Gastroesophageal sphincter (tissue), 4 donors: ENCODE data around the gene C2CD2L. TPM values are rescaled to one million over a fixed set of nuclear protein-coding genes. Genes with fewer than 3 reads are reported as not detected.
A peak's percentile ranks its signal among the peaks of the same experiment; 100 is the strongest.
"Not testable (repeated sequence)": the region's sequence is repeated elsewhere in the genome, so short reads cannot be mapped to it uniquely, and the experiment has no call there.

Source experiments
- ATAC-seq: fragments of 150-250 bp; one replicate; pipeline ENCODE4 v1.9.1; 2016; ENCODE audit warnings: mild to moderate bottlenecking, moderate library complexity
- H3K27ac ChIP-seq, 4 donors: fragments of 200-600 bp; sonication (generic) in 3 of 4; 1 replicate in 3 of 4; 2 replicates in 1 of 4; pipeline ENCODE4 v1.5.1; 2016 to 2019
- H3K27me3 ChIP-seq: fragments of 200-600 bp; sonication (generic); one replicate; pipeline ENCODE4 v1.5.1; 2019
- H3K36me3 ChIP-seq, 2 donors: fragments of 200-600 bp; sonication (generic); one replicate each; pipeline ENCODE4 v1.5.1; 2019; ENCODE audit warnings: control low read depth in 1 of 2
- H3K4me1 ChIP-seq, 3 donors: fragments of 200-600 bp; sonication (generic); 1 replicate in 2 of 3; 2 replicates in 1 of 3; pipeline ENCODE4 v1.5.1; 2016 to 2019; ENCODE audit warnings: control low read depth in 2 of 3
- H3K4me3 ChIP-seq, 2 donors: fragments of 200-600 bp; sonication (generic); one replicate each; pipeline ENCODE4 v1.5.1; 2019; ENCODE audit warnings: mild to moderate bottlenecking in 1 of 2, moderate library complexity in 1 of 2
- H3K9me3 ChIP-seq, 3 donors: fragments of 200-600 bp; sonication (generic); one replicate each; pipeline ENCODE4 v1.5.1; 2017 to 2019; ENCODE audit warnings: control low read depth in 2 of 3
- EP300 ChIP-seq: sonication (generic); formaldehyde crosslinking; IDR thresholded peaks from one replicate; pipeline ENCODE4 v1.6.1; 2017; ENCODE audit warnings: antibody characterized with exemption, mild to moderate bottlenecking
- POLR2A ChIP-seq, 2 donors: fragments of 450-650 bp; IDR thresholded peaks; one replicate each; pipeline ENCODE4 v1.6.1; 2017; ENCODE audit warnings: antibody characterized with exemption in 2 of 2, mild to moderate bottlenecking in 2 of 2, moderate library complexity in 1 of 2
- POLR2AphosphoS5 ChIP-seq: sonication (generic); formaldehyde crosslinking; IDR thresholded peaks from one replicate; pipeline ENCODE4 v1.6.1; 2017; ENCODE audit warnings: antibody characterized with exemption
- WGBS, 2 donors: methylation state at CpG; one replicate each; pipeline ENCODE4 v1.1.5; 2018; ENCODE audit warnings: low coverage in 1 of 2; 5-methylcytosine and 5-hydroxymethylcytosine counted together
- total RNA-seq, 4 donors: library from RNA; depleted of rRNA; stranded (reverse); fragments of >200 nt; gene quantifications; one replicate each; pipeline ENCODE4 v1.1.0, GENCODE V29; 2016
- TF ChIP-seq, protein P1 (sequence below), 4 experiments: fragments of 200-600 bp in 2 of 4; fragments of 450-650 bp in 2 of 4; sonication (generic) in 1 of 4; IDR thresholded peaks; one replicate each; pipeline ENCODE4 v1.5.1; 2017 to 2019; ENCODE audit warnings: antibody characterized with exemption in 4 of 4, mild to moderate bottlenecking in 2 of 4, moderate library complexity in 2 of 4

C2CD2L gene
- total RNA-seq, result 10 to 100 TPM in 1 of 4 donors, 1 to 10 TPM in 3; 3.4 to 13.3 (median 8.3) TPM

- WGBS, 2 donors, result 0 to 2% methylated on average over 4 to 10 of the region's 49 CpGs
- peak within 1 kb of the TSS; percentile 92 to 100 for H3K4me3 ChIP-seq
- no peaks in the 10 kb centered on the region for H3K9me3 ChIP-seq
- no peaks in the 10 kb centered on the region for H3K27me3 ChIP-seq
- peaks cover 0 to 57% (median 18%) of the 10 kb centered on the region in 3 donors for H3K4me1 ChIP-seq
- TF ChIP-seq, protein P1, sequence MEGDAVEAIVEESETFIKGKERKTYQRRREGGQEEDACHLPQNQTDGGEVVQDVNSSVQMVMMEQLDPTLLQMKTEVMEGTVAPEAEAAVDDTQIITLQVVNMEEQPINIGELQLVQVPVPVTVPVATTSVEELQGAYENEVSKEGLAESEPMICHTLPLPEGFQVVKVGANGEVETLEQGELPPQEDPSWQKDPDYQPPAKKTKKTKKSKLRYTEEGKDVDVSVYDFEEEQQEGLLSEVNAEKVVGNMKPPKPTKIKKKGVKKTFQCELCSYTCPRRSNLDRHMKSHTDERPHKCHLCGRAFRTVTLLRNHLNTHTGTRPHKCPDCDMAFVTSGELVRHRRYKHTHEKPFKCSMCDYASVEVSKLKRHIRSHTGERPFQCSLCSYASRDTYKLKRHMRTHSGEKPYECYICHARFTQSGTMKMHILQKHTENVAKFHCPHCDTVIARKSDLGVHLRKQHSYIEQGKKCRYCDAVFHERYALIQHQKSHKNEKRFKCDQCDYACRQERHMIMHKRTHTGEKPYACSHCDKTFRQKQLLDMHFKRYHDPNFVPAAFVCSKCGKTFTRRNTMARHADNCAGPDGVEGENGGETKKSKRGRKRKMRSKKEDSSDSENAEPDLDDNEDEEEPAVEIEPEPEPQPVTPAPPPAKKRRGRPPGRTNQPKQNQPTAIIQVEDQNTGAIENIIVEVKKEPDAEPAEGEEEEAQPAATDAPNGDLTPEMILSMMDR (IDR thresholded peaks at IDR 0.05), result no peak
- TF ChIP-seq POLR2A (IDR thresholded peaks at IDR 0.05) (peak; percentile 22 to 59), POLR2AphosphoS5 (peak; percentile 49), EP300 (no peak)
- H3K27ac ChIP-seq, result peak within 1 kb of the TSS; percentile 63 to 86 (median 85)
- ATAC-seq, result peak; percentile 93
- H3K36me3 ChIP-seq, result peaks cover 0 to 15% of the 10 kb centered on the region in 2 donors
Measured at GRCh38 chr11:119106564-119107537, at the start of gene C2CD2L. Gene C2CD2L (plus strand): TSS chr11:119107344. CDS start chr11:119107742, 398 bp downstream.

GRCh38 chr11:119059128-119059527, 48.0 kb upstream of the C2CD2L start:
- not testable (repeated sequence) for H3K27me3 ChIP-seq, H3K4me3 ChIP-seq, ATAC-seq, H3K27ac ChIP-seq, H3K9me3 ChIP-seq
- H3K36me3 ChIP-seq, result peaks cover 0 to 14% of the 10 kb centered on the region in 2 donors
- no CpG with 5 or more reads among the region's 35 CpGs for WGBS, 2 donors
- peaks cover 0 to 39% (median 11%) of the 10 kb centered on the region in 3 donors for H3K4me1 ChIP-seq

DNA sequence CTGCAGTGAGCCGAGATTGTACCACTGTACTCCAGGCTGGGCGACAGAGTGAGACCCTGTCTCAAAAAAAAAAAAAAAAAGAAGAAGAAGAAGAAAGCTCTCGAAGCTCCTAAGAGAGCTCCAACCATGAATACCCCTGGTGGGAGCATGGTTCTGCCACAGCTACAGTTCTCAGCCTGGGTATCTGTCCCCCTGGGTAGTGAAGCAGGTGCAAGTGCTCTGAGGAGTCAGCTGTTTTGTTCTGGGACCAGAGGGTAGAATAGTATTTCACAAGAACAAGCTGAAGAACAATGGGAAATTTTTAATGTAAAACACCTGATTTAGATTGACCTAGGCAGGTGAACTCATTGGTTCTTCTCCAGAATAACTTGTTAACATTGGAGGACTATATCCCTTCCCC, 45.9 kb upstream of the C2CD2L start:
- no peaks in the 10 kb centered on the region for H3K9me3 ChIP-seq
- TF ChIP-seq, protein P1 (IDR thresholded peaks at IDR 0.05), result no peak
- no peak for TF ChIP-seq POLR2AphosphoS5
- no peak for TF ChIP-seq POLR2A (IDR thresholded peaks at IDR 0.05)
- TF ChIP-seq EP300, result no peak
- no peak overlapping the region for H3K4me3 ChIP-seq
- H3K36me3 ChIP-seq, result no peaks in the 10 kb centered on the region
- ATAC-seq, result no peak
- peaks cover 0 to 30% (median 11%) of the 10 kb centered on the region in 3 donors for H3K4me1 ChIP-seq
- H3K27me3 ChIP-seq, result no peaks in the 10 kb centered on the region
- no peak overlapping the region for H3K27ac ChIP-seq
- WGBS, 2 donors, result 70% methylated on average over 1 of the region's 3 CpGs; no CpG with 5 or more reads in 1 of the 2 donors

- Histone ChIP-seq H3K27ac (peak overlapping the region in 3 of 4 donors; percentile 18 to 20 (median 20)), H3K36me3 (no peaks in the 10 kb centered on the region), H3K27me3 (no peaks in the 10 kb centered on the region), H3K4me1 (peaks cover 0 to 33% (median 7%) of the 10 kb centered on the region in 3 donors), H3K9me3 (no peaks in the 10 kb centered on the region), H3K4me3 (no peak overlapping the region)
- ATAC-seq, result no peak
- TF ChIP-seq EP300 (no peak), POLR2AphosphoS5 (no peak), POLR2A (IDR thresholded peaks at IDR 0.05) (no peak)
- TF ChIP-seq, protein P1 (IDR thresholded peaks at IDR 0.05), result no peak
- 38 to 66% methylated on average over 3 to 5 of the region's 5 CpGs for WGBS, 2 donors
Measured at GRCh38 chr11:119062779-119063178, 44.4 kb upstream of the C2CD2L start.

DNA sequence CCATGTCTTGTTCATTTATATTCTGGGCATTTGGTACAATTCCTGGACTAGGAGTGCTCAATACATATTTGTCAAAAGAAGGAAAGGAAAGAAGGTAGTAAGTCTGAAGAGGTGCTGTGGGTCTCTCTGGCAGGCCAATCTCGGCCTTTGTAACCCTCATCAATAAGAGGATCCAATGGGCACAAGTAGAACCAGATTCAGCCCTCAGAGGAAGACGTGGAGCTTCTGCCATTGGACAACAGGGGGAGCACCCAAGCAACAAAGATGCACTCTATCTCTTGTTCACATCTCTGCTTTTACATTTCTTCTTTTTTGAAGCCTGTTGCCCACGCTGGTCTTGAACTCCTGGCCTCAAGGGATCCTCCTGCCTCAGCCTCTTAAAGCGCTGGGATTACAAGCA, 41.8 kb upstream of the C2CD2L start:
- ATAC-seq, result no peak
- TF ChIP-seq EP300, result no peak
- TF ChIP-seq, protein P1 (IDR thresholded peaks at IDR 0.05), result peak in 2 of 4 experiments; percentile 4 to 36
- Histone ChIP-seq H3K36me3 (peaks cover 0 to 13% of the 10 kb centered on the region in 2 donors), H3K4me1 (peaks cover 2 to 50% (median 14%) of the 10 kb centered on the region in 3 donors), H3K27ac (no peak overlapping the region), H3K9me3 (no peaks in the 10 kb centered on the region), H3K4me3 (no peak overlapping the region), H3K27me3 (no peaks in the 10 kb centered on the region)
- 63 to 66% methylated on average over 4 of the region's 4 CpGs for WGBS, 2 donors
